ENCODE measurements around the gene MB.

Gene MB

DNA sequence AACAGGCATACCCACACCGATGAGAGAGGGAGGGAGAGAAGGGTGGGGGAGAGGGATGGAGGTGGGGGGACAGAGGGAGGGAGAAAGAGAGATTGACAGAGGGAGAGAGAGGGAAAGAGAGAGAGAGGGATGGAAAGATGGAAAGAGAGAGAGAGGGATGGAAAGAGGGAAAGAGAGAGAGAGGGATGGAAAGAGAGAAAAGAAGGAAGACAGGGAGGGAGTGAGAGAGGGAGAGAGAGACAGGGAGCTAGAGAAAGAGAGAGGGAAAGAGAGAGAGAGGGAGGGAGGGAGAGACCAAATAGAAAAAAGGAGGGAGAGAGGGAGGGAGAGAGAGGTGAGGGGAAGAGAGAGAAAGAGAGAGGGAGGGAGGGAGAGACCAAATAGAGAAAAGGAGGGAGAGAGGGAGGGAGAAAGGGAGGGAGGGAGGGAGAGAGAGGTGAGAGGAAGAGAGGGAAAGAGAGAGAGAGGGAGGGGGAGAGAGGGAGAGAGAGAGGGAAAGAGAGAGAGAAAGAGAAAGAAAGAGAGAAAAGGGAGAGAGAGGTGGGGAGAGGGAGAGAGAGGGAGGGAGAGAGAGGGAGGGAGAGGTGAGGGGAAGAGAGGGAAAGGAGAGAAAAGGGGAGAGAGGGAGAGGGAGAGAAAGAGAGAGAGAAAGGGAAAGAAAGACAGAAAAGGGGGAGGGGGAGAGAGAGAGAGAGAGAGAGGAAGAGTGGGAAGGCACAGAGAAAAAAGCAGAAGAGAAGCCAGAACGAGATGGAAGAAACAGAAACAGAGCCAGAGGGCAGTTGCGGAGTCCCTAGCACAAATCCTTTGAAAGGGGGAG, 23.8 kb downstream of the MB start:
- H3K27ac Mint-ChIP-seq = no peak overlapping the region
- no peak overlapping the region for H3K4me3 Mint-ChIP-seq
- no peak for ATAC-seq (replicated peaks)

DNA sequence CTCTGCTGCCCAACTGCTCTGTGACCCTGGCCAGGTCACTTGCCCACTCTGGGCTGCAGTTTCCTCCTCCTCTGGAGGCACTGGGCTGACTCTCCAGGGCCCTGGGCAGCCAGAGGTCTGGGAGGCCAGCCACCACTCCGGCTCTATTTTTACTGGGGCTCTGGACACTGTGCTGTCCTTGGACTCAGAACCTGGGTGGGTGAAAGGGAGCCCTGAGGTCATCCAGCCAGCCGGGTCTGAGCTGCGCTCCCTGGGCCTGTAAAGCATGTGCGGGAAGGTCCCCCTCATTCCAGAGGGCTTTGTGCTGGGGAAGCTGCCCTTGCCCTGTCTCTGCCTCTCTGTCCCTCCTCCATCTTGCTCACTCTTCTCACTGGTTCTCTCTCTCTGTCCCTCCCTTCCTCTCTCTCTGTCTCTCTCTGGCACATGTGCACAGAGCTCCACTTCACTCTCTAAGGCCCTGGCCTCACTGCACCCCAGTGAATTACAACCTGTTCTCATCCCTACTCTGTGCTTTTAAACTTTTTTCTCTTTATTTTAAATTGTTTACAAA, 24.6 kb downstream of the MB start:
- DNase-seq (no peak), ATAC-seq (replicated peaks) (no peak)
- no peak overlapping the region for H3K27ac Mint-ChIP-seq
- no peaks in the 10 kb centered on the region for H3K4me1 Mint-ChIP-seq (ENCODE audit: low read depth in 2 of 2)
- H3K4me3 Mint-ChIP-seq = no peak overlapping the region
- H3K27me3 Mint-ChIP-seq = peaks cover 4 to 74% of the 10 kb centered on the region in 2 donors
- H3K36me3 Mint-ChIP-seq (ENCODE audit: insufficient read depth) = peaks cover 4% of the 10 kb centered on the region
- H3K9me3 Mint-ChIP-seq = no peaks in the 10 kb centered on the region

More for the DNA sequence above, 23.8 kb downstream of the MB start:
- H3K36me3 Mint-ChIP-seq (ENCODE audit: insufficient read depth) = peaks cover 4% of the 10 kb centered on the region
- H3K9me3 Mint-ChIP-seq = no peaks in the 10 kb centered on the region
- no peaks in the 10 kb centered on the region for H3K4me1 Mint-ChIP-seq (ENCODE audit: low read depth in 2 of 2)
- DNase-seq = no peak
- H3K27me3 Mint-ChIP-seq = peaks cover 4 to 73% of the 10 kb centered on the region in 2 donors

DNA sequence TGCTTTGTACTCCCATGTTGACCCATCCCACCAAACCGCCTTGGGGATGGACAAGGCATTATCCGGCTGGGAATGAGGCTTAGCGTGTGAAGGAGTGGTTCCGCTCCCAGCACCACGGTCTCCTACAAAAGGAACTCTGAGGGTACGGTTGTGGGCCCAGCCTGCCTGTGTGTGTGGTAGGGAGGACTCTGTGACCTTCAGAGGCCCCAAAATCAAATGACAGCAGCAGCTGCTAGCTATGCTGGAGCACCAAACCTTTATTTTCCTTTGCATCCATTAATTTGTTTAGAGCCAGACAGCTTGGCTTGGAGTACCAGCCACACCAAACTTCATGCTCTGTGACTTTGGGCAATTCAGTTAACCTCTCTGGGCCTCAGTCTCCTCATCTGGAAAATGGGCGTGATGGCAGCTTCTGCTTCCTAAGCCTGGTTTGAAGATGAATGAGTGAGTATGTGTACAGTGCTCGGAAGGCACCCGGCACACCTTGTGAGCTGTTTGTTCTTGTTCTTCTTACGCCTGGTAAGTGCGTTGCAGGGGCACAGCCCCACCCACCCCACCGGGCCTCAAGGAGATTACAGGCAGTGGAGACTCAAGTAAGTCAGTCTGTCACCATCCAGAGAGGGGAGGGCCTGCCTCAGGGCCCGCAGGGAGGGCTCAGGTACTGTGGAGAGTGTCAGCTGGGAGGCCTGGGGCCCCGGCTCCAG, 25.3 kb downstream of the MB start:
- Mint-ChIP-seq H3K36me3 (ENCODE audit: insufficient read depth) (peaks cover 4% of the 10 kb centered on the region), H3K27ac (peak overlapping the region in 1 of 2 donors; percentile 17), H3K27me3 (peaks cover 4 to 74% of the 10 kb centered on the region in 2 donors), H3K4me3 (no peak overlapping the region), H3K4me1 (ENCODE audit: low read depth in 2 of 2) (no peaks in the 10 kb centered on the region), H3K9me3 (no peaks in the 10 kb centered on the region)
- DNase-seq (no peak), ATAC-seq (replicated peaks) (no peak)

DNA sequence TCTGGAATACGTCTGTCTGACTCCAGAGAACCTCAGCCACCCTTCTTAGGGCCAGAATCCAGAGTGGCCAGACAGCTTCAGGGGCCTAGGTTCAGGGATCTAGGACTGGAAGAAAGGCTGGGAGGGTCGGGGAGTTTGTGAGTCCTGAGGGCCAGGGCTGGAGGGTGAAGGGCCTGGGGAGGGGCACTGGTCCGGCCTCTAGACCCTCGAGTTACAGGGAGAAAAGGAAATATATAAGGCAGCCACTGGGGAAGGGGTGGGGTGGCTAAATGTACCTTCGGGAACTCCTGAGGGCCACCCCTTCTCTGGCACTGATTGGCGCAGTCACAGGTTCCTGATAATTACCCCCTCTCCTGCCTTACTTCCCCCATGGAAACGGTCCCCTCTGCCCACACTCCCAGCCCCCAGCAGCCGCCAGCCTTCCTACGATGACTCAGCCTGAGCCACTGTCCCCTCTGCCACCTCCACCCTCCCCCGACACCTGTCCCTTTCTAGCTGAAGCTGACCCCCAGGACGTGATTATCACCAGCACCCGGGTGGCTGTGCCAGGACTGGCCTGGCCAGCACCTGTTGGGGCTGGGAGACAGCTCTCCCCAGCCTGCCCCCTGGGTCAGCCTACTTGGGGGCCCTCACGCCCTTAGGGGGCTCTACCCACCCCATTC, 26.4 kb downstream of the MB start:
- ATAC-seq (replicated peaks) = no peak
- Mint-ChIP-seq H3K9me3 (no peaks in the 10 kb centered on the region), H3K4me3 (no peak overlapping the region), H3K4me1 (ENCODE audit: low read depth in 2 of 2) (no peaks in the 10 kb centered on the region), H3K36me3 (ENCODE audit: insufficient read depth) (peaks cover 4% of the 10 kb centered on the region), H3K27ac (no peak overlapping the region), H3K27me3 (peaks cover 0 to 74% of the 10 kb centered on the region in 2 donors)
- no peak for DNase-seq

DNA sequence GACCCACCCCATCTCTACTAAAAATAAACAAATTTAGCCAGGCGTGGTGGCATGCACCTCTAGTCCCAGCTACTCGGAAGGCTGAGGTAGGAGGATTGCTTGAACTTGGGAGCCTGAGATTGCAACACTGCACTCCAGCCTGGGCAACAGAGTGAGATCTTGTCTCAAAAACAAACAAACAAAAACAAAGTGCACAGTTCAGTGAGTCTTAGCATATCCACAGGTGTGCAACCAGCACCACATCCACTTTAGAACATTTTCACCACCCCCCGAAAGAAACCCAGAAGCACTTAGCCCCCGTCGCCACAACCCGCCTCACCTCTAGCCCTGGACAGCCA, 27.4 kb downstream of the MB start:
- Mint-ChIP-seq H3K36me3 (ENCODE audit: insufficient read depth) (peaks cover 4% of the 10 kb centered on the region), H3K9me3 (no peaks in the 10 kb centered on the region), H3K27ac (no peak overlapping the region), H3K27me3 (peaks cover 0 to 72% of the 10 kb centered on the region in 2 donors), H3K4me1 (ENCODE audit: low read depth in 2 of 2) (no peaks in the 10 kb centered on the region), H3K4me3 (no peak overlapping the region)
- no peak for DNase-seq
- ATAC-seq (replicated peaks) = no peak

DNA sequence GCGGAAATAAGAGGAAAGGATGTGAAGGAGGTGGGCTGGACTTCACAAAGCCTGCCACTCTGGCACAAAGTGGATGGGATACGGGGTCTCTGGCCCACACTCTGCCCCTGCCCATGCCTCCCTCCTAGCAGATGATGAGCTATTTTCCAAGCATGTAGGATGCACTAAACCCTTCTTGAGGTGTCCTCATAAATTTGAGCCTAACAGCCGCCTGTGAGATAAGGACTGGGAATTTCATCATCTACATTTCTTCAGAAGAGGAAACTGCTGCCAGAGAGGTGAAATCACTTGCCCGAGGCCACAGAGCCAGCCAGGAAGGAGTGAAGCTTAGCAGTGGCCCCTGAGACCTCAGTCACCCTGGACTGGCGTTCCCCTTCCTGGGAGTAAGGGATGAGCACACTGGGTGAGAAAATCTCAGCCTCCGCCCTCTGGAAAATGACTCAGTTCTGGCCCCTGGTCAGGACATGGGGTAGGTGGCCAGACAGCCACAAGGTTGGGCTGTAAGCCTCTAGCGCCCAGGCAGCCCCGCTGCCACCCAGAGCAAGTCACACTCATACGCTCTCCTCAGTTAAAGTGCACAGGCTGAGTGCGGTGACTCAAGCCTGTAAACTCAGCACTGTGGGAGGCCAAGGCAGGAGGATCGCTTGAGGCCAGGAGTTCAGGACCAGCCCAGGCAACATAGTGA, 27.9 kb downstream of the MB start:
- no peak for ATAC-seq (replicated peaks)
- Mint-ChIP-seq H3K36me3 (ENCODE audit: insufficient read depth) (peaks cover 4% of the 10 kb centered on the region), H3K9me3 (no peaks in the 10 kb centered on the region)

DNA sequence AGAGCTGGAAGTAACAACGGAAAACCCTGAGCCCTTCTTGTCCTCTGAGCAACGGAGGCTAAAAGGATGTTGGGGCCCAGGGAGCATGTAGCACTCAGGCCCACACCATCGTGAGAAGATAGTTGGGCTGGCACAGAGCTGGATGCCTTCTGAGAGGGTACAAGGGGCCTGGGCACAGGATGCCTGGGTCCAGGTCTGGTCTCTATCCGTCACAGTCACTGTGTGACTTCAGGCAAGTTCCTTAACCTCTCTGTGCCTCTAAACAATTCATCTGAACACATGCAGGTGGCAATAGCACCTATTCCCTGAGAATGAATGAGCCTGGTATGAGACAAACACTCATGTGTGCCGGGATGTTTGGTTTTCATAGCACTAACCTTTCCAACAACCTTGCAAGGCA, 29.2 kb downstream of the MB start:
- DNase-seq (no peak), ATAC-seq (replicated peaks) (no peak)
- Mint-ChIP-seq H3K9me3 (no peaks in the 10 kb centered on the region), H3K36me3 (ENCODE audit: insufficient read depth) (no peaks in the 10 kb centered on the region), H3K27ac (no peak overlapping the region), H3K27me3 (peaks cover 8 to 60% of the 10 kb centered on the region in 2 donors), H3K4me1 (ENCODE audit: low read depth in 2 of 2) (peaks cover 0 to 4% of the 10 kb centered on the region in 2 donors), H3K4me3 (no peak overlapping the region)

More for the DNA sequence above, 27.9 kb downstream of the MB start:
- no peak for DNase-seq
- Mint-ChIP-seq H3K4me1 (ENCODE audit: low read depth in 2 of 2) (no peaks in the 10 kb centered on the region), H3K27me3 (peaks cover 0 to 66% of the 10 kb centered on the region in 2 donors), H3K27ac (peak overlapping the region in 1 of 2 donors; percentile 30), H3K4me3 (no peak overlapping the region)

DNA sequence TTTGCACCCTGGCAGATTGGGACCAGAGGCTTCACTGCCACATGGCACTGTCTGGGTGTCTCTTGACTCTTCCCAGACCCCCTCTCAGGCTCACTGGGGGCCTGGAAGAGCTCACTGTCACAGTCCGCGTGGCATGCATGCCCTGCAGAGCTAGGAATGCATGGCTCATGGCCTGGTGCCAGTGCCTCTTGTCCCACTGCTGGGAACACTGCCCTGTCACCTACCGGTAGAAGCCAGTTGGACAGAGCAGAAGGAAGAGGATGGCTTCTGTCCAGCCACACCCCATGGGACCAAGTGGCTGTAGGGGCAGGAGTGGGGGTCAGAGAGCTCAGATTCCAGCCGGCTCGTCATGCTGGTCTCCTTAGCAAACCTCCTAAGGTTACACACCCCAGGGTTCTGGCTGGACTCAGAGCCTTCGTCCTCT, 29.7 kb downstream of the MB start:
- no peak for ATAC-seq (replicated peaks)
- Mint-ChIP-seq H3K27me3 (peaks cover 8 to 56% of the 10 kb centered on the region in 2 donors), H3K9me3 (no peaks in the 10 kb centered on the region), H3K4me1 (ENCODE audit: low read depth in 2 of 2) (peaks cover 0 to 4% of the 10 kb centered on the region in 2 donors), H3K27ac (no peak overlapping the region), H3K36me3 (ENCODE audit: insufficient read depth) (no peaks in the 10 kb centered on the region), H3K4me3 (no peak overlapping the region)
- DNase-seq = no peak

DNA sequence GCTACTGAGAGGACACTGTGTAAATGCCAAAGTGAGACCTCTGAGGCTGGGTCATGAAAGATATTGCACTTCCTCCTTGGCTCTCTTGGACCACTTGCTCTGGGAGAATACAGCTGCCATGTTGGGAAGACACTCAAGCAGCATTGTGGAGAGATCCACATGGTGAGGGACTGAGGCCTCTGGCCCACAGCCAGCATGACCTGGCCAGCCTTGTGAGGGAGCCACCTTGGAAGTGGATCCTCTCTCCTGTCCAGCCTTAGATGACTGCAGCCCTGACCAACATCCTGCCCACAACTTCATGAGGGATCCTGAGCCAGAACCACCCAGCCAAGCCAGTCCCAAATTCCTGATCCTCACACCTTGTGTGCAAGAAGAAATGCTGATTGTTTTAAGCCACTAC, 30.4 kb downstream of the MB start:
- Mint-ChIP-seq H3K36me3 (ENCODE audit: insufficient read depth) (no peaks in the 10 kb centered on the region), H3K27me3 (peaks cover 8 to 49% of the 10 kb centered on the region in 2 donors), H3K27ac (no peak overlapping the region), H3K9me3 (no peaks in the 10 kb centered on the region), H3K4me3 (no peak overlapping the region), H3K4me1 (ENCODE audit: low read depth in 2 of 2) (peaks cover 0 to 4% of the 10 kb centered on the region in 2 donors)
- ATAC-seq (replicated peaks) (no peak), DNase-seq (no peak)

DNA sequence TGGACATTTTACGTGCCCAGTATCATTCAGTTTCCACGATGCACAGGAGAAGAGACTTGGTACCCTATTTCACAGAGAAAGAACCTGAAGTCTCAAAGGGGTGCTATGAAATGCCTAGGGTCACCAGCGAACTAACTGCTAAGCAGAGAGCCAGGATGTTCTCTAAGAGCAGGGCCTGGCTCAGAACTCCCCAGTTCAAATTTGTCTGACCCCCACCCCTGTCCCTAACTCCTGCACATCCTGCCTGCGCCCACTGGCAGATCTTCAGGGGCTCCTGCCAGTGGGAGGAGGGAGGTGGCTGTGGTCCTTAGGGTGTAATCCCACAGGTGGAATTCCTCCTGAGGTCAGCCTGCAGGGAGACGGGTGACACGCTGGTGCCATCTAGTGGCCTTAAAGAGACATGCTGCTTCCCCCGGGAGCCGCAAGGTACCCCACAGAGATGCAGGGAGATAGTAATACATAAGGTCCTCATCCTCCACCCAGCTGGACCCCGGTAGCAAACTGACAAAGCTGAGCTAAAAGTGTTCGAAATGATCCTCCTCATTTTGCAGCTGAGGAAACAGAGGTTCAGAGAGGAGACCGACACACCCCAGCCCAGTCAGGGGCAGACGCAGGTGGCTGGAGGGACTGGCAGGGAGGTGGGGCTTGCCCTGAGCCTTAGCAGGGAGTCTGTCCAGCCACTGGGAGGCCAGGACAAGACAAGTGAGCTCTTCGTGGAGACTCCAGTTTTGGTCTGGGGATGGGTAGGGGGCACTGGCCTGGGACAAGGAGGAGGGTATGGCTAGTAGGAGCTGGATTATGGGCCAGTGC, 34.1 kb downstream of the MB start:
- Mint-ChIP-seq H3K4me3 (no peak overlapping the region), H3K27ac (peak overlapping the region in 1 of 2 donors; percentile 35), H3K4me1 (ENCODE audit: low read depth in 2 of 2) (peaks cover 0 to 4% of the 10 kb centered on the region in 2 donors), H3K36me3 (ENCODE audit: insufficient read depth) (no peaks in the 10 kb centered on the region), H3K27me3 (peaks cover 8 to 17% of the 10 kb centered on the region in 2 donors), H3K9me3 (no peaks in the 10 kb centered on the region)
- ATAC-seq (replicated peaks) (peak; percentile 63), DNase-seq (peak; percentile 43 to 53 (median 45))

DNA sequence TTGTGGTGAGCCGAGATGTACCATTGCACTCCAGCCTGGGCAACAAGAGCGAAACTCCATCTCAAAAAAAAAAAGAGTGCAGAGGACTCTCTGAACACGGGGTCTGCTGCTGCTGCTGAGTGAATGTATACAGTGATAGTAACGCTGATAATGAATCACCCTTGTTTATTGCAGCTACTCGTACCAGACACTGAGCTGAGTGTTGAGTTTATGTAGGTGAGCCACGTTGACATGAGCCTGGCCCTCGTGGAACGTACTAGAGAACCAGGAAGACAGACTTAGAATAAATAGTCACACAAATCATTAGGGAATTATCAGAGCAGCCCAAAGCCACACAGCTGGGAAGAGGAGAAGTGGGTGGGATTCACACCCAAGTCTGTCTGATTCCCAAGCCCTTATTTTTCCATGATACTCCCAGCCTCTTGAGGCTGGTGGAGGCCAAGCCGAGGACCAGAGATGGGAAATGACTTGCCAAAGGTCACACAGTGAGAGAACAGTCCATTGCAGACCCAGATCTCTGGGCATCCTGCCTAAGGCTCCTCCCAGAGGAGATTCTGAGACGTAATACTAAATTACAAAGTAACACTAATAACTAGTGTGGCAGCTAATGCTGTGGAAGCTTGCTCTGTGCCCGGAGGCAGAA, 34.8 kb downstream of the MB start:
- Mint-ChIP-seq H3K4me3 (no peak overlapping the region), H3K27me3 (peaks cover 8 to 17% of the 10 kb centered on the region in 2 donors), H3K27ac (no peak overlapping the region), H3K36me3 (ENCODE audit: insufficient read depth) (no peaks in the 10 kb centered on the region), H3K9me3 (no peaks in the 10 kb centered on the region), H3K4me1 (ENCODE audit: low read depth in 2 of 2) (peaks cover 0 to 4% of the 10 kb centered on the region in 2 donors)
- DNase-seq = no peak
- ATAC-seq (replicated peaks) = no peak

DNA sequence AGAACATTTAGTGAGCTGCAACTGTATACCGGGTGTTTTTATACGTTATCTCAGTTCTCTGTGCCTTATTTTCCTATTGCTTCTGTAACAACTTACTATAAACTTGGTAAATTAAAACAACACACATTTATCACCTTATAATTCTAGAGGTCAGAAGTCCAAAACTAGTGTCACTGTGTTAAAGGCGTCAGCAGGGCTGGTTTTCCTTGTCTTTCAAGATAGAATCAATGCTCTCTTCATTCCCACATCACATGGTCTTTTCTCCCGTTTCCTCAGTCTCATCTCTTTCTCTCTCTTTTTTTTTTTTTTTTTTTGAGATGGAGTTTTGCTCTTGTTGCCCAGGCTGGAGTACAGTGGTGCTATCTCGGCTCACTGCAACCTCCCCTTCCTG, 36.1 kb downstream of the MB start:
- H3K9me3 Mint-ChIP-seq = no peaks in the 10 kb centered on the region
- no peak overlapping the region for H3K27ac Mint-ChIP-seq
- DNase-seq (no peak), ATAC-seq (replicated peaks) (no peak)
- peaks cover 8 to 17% of the 10 kb centered on the region in 2 donors for H3K27me3 Mint-ChIP-seq
- H3K36me3 Mint-ChIP-seq (ENCODE audit: insufficient read depth) = no peaks in the 10 kb centered on the region
- H3K4me1 Mint-ChIP-seq (ENCODE audit: low read depth in 2 of 2) = peaks cover 0 to 4% of the 10 kb centered on the region in 2 donors
- H3K4me3 Mint-ChIP-seq = no peak overlapping the region

Measured in effector memory CD8-positive, alpha-beta T cell (primary cell).